BJ (cell line): ENCODE results near the gene APEX1. TPM values are rescaled to one million over a fixed set of nuclear protein-coding genes. Genes with fewer than 3 reads are reported as not detected.

Experiments
- CTCF ChIA-PET: fragments of 350-600 bp; formaldehyde crosslinking; extraction: SDS; loops from one replicate; lab custom pipeline; 2021; ENCODE audit warnings: antibody characterized with exemption, inconsistent platforms; lab: Yijun Ruan, JAX
- POLR2A ChIA-PET: fragments of 300-600 bp; sonication (Branson Sonifier 250); formaldehyde crosslinking; extraction: SDS; loops from one replicate; lab custom pipeline; 2021; ENCODE audit warnings: antibody characterized with exemption; lab: Charles Lee
- DNase-seq: peaks from one replicate; pipeline ENCODE4 v3.0.0-alpha.2; 2011; ENCODE audit warnings: low read depth
- H3K27me3 ChIP-seq: 2 replicates; pipeline ENCODE4 v1.6.0; 2011; ENCODE audit warnings: low read length; ENCODE audit not compliant: control insufficient read depth, insufficient read depth
- H3K36me3 ChIP-seq: 2 replicates; pipeline ENCODE4 v1.5.1; 2011; ENCODE audit warnings: low read length; ENCODE audit not compliant: control insufficient read depth, insufficient read depth
- H3K4me3 ChIP-seq: 2 replicates; pipeline ENCODE4 v1.5.1; 2011; ENCODE audit warnings: low read depth, mild to moderate bottlenecking, control low read depth, low read length
- polyA plus RNA-seq: library from polyadenylated mRNA; depleted of rRNA; stranded (reverse); fragments of >200 nt; gene quantifications from 2 replicates; pipeline ENCODE4 v1.2.3, GENCODE V29; 2011
- TF ChIP-seq, protein P1 (sequence below): IDR thresholded peaks from 2 replicates; pipeline ENCODE4 v1.5.1; 2011; ENCODE audit warnings: low read depth, mild to moderate bottlenecking, control low read depth, inconsistent platforms, low read length, moderate library complexity; ENCODE audit not compliant: insufficient read depth

APEX1 gene
- polyA plus RNA-seq, 1 experiment, result 219 TPM

DNA sequence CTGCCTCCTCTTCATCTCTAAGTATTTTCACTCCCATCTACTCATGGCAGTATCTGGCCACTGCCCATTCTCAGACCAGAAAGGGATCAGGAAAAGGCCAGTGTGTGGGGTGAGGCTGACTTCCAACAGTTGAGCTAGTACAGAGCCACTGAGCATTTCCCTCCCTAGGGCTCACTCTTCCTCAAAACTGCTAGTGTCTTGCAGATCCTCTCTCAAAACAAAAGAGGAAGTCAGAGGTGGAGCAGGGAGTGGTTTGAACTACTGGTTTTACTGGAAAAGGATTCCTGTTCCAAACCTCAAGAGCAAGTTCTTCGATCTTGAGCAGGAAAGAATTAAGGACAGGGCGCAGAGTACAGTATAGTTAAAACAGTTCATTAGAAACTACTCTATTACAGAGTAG, 38.6 kb downstream of the APEX1 start:
- TF ChIP-seq, protein P1, sequence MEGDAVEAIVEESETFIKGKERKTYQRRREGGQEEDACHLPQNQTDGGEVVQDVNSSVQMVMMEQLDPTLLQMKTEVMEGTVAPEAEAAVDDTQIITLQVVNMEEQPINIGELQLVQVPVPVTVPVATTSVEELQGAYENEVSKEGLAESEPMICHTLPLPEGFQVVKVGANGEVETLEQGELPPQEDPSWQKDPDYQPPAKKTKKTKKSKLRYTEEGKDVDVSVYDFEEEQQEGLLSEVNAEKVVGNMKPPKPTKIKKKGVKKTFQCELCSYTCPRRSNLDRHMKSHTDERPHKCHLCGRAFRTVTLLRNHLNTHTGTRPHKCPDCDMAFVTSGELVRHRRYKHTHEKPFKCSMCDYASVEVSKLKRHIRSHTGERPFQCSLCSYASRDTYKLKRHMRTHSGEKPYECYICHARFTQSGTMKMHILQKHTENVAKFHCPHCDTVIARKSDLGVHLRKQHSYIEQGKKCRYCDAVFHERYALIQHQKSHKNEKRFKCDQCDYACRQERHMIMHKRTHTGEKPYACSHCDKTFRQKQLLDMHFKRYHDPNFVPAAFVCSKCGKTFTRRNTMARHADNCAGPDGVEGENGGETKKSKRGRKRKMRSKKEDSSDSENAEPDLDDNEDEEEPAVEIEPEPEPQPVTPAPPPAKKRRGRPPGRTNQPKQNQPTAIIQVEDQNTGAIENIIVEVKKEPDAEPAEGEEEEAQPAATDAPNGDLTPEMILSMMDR, result no peak
- H3K36me3 ChIP-seq, result no peaks in the 10 kb centered on the region
- ChIA-PET CTCF (no interaction called here), POLR2A (no interaction called here)
- no peaks in the 10 kb centered on the region for H3K27me3 ChIP-seq
- no peak for DNase-seq
- no peak overlapping the region for H3K4me3 ChIP-seq

DNA sequence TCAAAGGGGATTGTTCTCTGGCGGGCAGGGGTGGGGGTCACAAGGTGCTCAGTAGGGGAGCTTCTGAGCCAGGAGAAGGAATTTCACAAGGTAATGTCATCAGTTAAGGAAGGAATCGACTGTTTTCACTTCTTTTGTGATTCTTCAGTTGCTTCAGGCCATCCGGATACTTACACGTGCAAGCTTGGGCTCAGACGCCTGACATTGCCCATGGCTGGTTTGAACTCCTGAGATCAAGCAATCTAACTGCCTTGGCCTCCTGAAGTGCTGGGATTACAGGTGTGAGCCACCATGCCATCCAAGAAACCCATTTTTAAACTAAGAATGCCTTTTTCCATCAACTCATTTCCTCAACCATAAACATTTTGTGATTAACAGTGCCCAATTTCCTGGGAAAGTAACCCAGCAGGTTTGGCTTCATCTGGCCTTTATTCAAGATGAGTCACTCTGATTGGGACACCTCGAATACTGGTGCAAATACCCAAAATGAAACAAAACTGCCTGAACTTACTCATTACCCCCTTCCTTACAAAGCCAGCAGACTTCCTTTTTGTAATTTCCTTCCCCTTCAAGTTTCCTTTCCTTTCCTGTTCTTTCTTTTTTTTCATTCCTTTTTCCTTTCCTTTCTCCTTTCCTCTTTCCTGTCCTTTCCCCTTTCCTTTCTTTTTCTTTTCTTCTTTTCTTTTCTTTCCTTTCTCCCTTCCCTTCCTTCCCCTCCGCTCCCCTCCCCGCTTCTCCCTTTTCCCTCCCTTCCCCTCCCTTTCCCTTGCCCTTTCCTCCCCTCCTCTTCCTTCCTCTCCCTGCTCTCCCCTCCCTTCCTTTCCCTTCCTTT, 40.1 kb downstream of the APEX1 start:
- Histone ChIP-seq H3K4me3 (no peak overlapping the region), H3K27me3 (no peaks in the 10 kb centered on the region), H3K36me3 (no peaks in the 10 kb centered on the region)
- POLR2A ChIA-PET, result no interaction called here
- DNase-seq, result no peak
- CTCF ChIA-PET, result interaction anchor here (1.6 kb wide), 1 partner anchor 113 kb away, joined by 4 read pairs; no protein-coding TSS in a partner anchor
- TF ChIP-seq, protein P1, result no peak

DNA sequence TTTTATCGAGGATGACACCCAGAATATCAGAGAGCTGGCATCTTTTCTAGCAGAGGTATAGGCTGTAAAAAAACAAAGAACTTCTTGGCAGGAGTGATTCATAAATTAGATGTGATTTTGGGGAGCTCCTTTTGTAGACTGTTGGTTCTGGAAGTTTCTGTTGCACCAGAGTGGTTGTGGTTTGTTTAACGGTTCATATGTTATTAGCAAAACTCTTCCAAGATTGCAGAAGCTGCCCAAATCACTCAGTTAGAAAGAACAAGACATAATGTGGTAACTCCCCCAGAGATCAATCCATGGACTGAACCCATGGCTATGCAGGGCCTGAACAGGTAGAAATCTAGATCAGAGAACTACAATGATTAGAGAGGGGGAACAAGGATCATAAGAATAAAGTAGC, 43.6 kb downstream of the APEX1 start:
- H3K4me3 ChIP-seq, result no peak overlapping the region
- no peaks in the 10 kb centered on the region for H3K27me3 ChIP-seq
- ChIA-PET CTCF (no interaction called here), POLR2A (no interaction called here)
- H3K36me3 ChIP-seq, result no peaks in the 10 kb centered on the region
- TF ChIP-seq, protein P1, result no peak
- DNase-seq, result no peak

DNA sequence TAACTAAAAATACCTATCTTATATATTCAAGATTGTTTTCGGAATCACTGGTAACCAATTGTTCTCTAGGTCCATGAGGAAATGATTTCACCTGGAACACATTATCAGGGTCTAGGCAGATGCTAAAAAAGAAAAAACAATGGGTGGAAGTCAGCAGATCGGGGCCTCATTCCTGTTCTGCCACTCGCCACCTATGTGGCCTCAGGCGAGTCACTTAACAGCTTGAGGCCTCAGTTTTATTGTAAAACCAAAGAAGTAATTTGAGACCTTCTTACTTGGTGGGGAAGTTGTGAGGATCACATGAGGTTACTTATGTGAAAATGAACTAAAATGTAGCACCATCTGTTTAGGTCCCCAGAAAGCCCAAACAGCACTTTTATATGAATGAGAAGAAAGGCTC, 44.1 kb downstream of the APEX1 start:
- Histone ChIP-seq H3K27me3 (no peaks in the 10 kb centered on the region), H3K4me3 (no peak overlapping the region), H3K36me3 (no peaks in the 10 kb centered on the region)
- DNase-seq, result no peak
- ChIA-PET CTCF (no interaction called here), POLR2A (no interaction called here)
- TF ChIP-seq, protein P1, result no peak

DNA sequence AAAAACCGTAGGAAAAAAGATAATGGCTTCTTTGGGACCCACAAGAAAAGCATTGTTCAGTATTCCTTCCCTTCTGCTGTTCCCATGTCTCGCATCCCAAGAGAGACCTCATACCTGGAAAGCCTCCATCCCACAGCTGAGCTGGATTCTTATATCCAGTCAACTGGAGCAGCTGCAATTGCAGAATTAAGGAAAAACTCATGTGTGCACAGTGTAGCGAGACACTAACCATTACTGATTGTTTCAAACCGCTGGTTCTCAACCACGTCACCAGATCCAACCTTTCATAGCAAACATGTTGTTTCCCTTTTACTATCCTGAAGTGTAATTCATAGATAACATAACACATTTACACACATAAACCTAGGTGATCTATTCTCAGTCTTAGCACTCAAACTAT, 44.9 kb downstream of the APEX1 start:
- no peak for DNase-seq
- ChIA-PET CTCF (interaction anchor here (0.9 kb wide), 1 partner anchor 31 kb away, joined by 6 read pairs; no protein-coding TSS in a partner anchor), POLR2A (no interaction called here)
- Histone ChIP-seq H3K27me3 (no peaks in the 10 kb centered on the region), H3K4me3 (no peak overlapping the region), H3K36me3 (no peaks in the 10 kb centered on the region)
- TF ChIP-seq, protein P1, result no peak
